ENCODE measurements around the gene AGRP.

AGRP gene

GRCh38 chr16:67526149-67526791 lies 42.9 kb upstream of the AGRP start:
- DNase-seq (ENCODE audit: low read depth), result no peak
- H3K4me3 ChIP-seq (ENCODE audit: low read depth, low read length), result no peak overlapping the region
- no peak for TF ChIP-seq CTCF (IDR thresholded peaks at IDR 0.05; ENCODE audit: low read depth, low read length)
- TF ChIP-seq POLR2A (IDR thresholded peaks at IDR 0.05; ENCODE audit: extremely low read depth, insufficient read length), result no peak
- TF ChIP-seq MYC (IDR thresholded peaks at IDR 0.05; ENCODE audit: low read depth, low read length), result no peak

- H3K4me3 ChIP-seq (ENCODE audit: low read depth, low read length), result no peak overlapping the region
- TF ChIP-seq CTCF (IDR thresholded peaks at IDR 0.05; ENCODE audit: low read depth, low read length) (no peak), POLR2A (IDR thresholded peaks at IDR 0.05; ENCODE audit: extremely low read depth, insufficient read length) (no peak), MAX (IDR thresholded peaks at IDR 0.05; ENCODE audit: low read depth, low read length) (no peak), MYC (IDR thresholded peaks at IDR 0.05; ENCODE audit: low read depth, low read length) (no peak)
- no peak for DNase-seq (ENCODE audit: low read depth)
Observed at GRCh38 chr16:67525176-67525860, 42.0 kb upstream of the AGRP start.

GRCh38 chr16:67521095-67521804 lies 37.9 kb upstream of the AGRP start:
- peak overlapping the region; percentile 64 for H3K4me3 ChIP-seq (ENCODE audit: low read depth, low read length)
- TF ChIP-seq MAX (IDR thresholded peaks at IDR 0.05; ENCODE audit: low read depth, low read length) (peak; percentile 41; the same call in 1 of the 2 replicates), CTCF (IDR thresholded peaks at IDR 0.05; ENCODE audit: low read depth, low read length) (peak; percentile 99), MYC (IDR thresholded peaks at IDR 0.05; ENCODE audit: low read depth, low read length) (peak; percentile 47), POLR2A (IDR thresholded peaks at IDR 0.05; ENCODE audit: extremely low read depth, insufficient read length) (no peak)
- peak; percentile 97 for DNase-seq (ENCODE audit: low read depth)

- no peak overlapping the region for H3K4me3 ChIP-seq (ENCODE audit: low read depth, low read length)
- TF ChIP-seq POLR2A (IDR thresholded peaks at IDR 0.05; ENCODE audit: extremely low read depth, insufficient read length) (no peak), CTCF (IDR thresholded peaks at IDR 0.05; ENCODE audit: low read depth, low read length) (no peak), MAX (IDR thresholded peaks at IDR 0.05; ENCODE audit: low read depth, low read length) (no peak), MYC (IDR thresholded peaks at IDR 0.05; ENCODE audit: low read depth, low read length) (no peak)
- no peak for DNase-seq (ENCODE audit: low read depth)
Observed at GRCh38 chr16:67519242-67519641, 35.9 kb upstream of the AGRP start.

GRCh38 chr16:67518676-67519075 lies 35.3 kb upstream of the AGRP start:
- H3K4me3 ChIP-seq (ENCODE audit: low read depth, low read length), result no peak overlapping the region
- TF ChIP-seq POLR2A (IDR thresholded peaks at IDR 0.05; ENCODE audit: extremely low read depth, insufficient read length), result no peak
- TF ChIP-seq MYC (IDR thresholded peaks at IDR 0.05; ENCODE audit: low read depth, low read length), result no peak
- TF ChIP-seq MAX (IDR thresholded peaks at IDR 0.05; ENCODE audit: low read depth, low read length), result no peak
- no peak for TF ChIP-seq CTCF (IDR thresholded peaks at IDR 0.05; ENCODE audit: low read depth, low read length)

More at GRCh38 chr16:67518676-67519075, 35.3 kb upstream of the AGRP start:
- DNase-seq (ENCODE audit: low read depth), result no peak

Data from NB4 (cell line).